MM.1S (cell line): ENCODE data around the gene GRXCR2.

Experiments
- DNase-seq: peaks from one replicate; pipeline ENCODE4 v3.0.0-alpha.2; 2015
- H2AFZ ChIP-seq: fragments of 300-600 bp; sonication (generic); 2 replicates; pipeline ENCODE4 v1.6.0; 2016; ENCODE audit warnings: antibody characterized with exemption, low read length
- H3F3A ChIP-seq: fragments of 300-600 bp; sonication (generic); 2 replicates; pipeline ENCODE4 v1.6.1; 2016; ENCODE audit warnings: mild to moderate bottlenecking, antibody characterized with exemption, low read length, moderate library complexity, mixed read lengths; ENCODE audit not compliant: insufficient read depth
- H3K27ac ChIP-seq: fragments of 300-600 bp; sonication (generic); 2 replicates; pipeline ENCODE4 v1.5.1; 2016; ENCODE audit warnings: mild to moderate bottlenecking, low read length
- H3K27me3 ChIP-seq: fragments of 300-600 bp; sonication (generic); replicated peaks from 2 replicates; pipeline ENCODE4 v1.6.0; 2016; ENCODE audit warnings: low read length; ENCODE audit not compliant: insufficient read depth
- H3K36me3 ChIP-seq: fragments of 300-600 bp; sonication (generic); replicated peaks from 2 replicates; pipeline ENCODE4 v1.6.1; 2016; ENCODE audit warnings: mild to moderate bottlenecking, low read length, mixed read lengths; ENCODE audit not compliant: insufficient read depth
- H3K4me1 ChIP-seq: fragments of 300-600 bp; sonication (generic); 2 replicates; pipeline ENCODE4 v1.6.1; 2016; ENCODE audit warnings: low read length, mixed read lengths
- H3K4me2 ChIP-seq: fragments of 300-600 bp; sonication (generic); 2 replicates; pipeline ENCODE4 v1.6.0; 2016; ENCODE audit warnings: low read depth, low read length
- H3K4me3 ChIP-seq: fragments of 300-600 bp; sonication (generic); 2 replicates; pipeline ENCODE4 v1.5.1; 2016; ENCODE audit warnings: low read length, mixed read lengths
- H3K79me2 ChIP-seq: fragments of 300-600 bp; sonication (generic); 2 replicates; pipeline ENCODE4 v1.6.1; 2016; ENCODE audit warnings: mixed run types, low read length, mixed read lengths
- H3K9ac ChIP-seq: fragments of 300-600 bp; sonication (generic); 2 replicates; pipeline ENCODE4 v1.6.1; 2016; ENCODE audit warnings: low read length, mixed read lengths
- H3K9me2 ChIP-seq: fragments of 300-600 bp; sonication (generic); replicated peaks from 2 replicates; pipeline ENCODE4 v1.6.1; 2016; ENCODE audit warnings: mild to moderate bottlenecking, low read length, mixed read lengths; ENCODE audit not compliant: insufficient read depth
- H3K9me3 ChIP-seq: fragments of 300-600 bp; sonication (generic); replicated peaks from 2 replicates; pipeline ENCODE4 v1.6.1; 2016; ENCODE audit warnings: mild to moderate bottlenecking, low read length, mixed read lengths; ENCODE audit not compliant: insufficient read depth
- H4K20me1 ChIP-seq: fragments of 300-600 bp; sonication (generic); 2 replicates; pipeline ENCODE4 v1.6.1; 2016; ENCODE audit warnings: mild to moderate bottlenecking, low read length, moderate library complexity, mixed read lengths; ENCODE audit not compliant: insufficient read depth
- CTCF ChIP-seq: fragments of 300-600 bp; sonication (generic); IDR thresholded peaks from 2 replicates; pipeline ENCODE4 v1.5.1; 2016; ENCODE audit warnings: antibody characterized with exemption, low read length, mixed read lengths
- EZH2 ChIP-seq: fragments of 300-600 bp; sonication (generic); optimal IDR thresholded peaks from 2 replicates; pipeline ENCODE3; 2017; ENCODE audit warnings: low read depth, mild to moderate bottlenecking, antibody characterized with exemption, low read length, mixed read lengths
- EZH2phosphoT487 ChIP-seq: fragments of 300-600 bp; sonication (generic); IDR thresholded peaks from 2 replicates; pipeline ENCODE4 v1.6.1; 2018; ENCODE audit warnings: antibody characterized with exemption, low read length

The GRXCR2 gene

GRCh38 chr5:145859453-145859852 lies 13.4 kb downstream of the GRXCR2 start:
- TF ChIP-seq CTCF (no peak), EZH2phosphoT487 (no peak), EZH2 (no peak)
- Histone ChIP-seq H3K4me2 (no peak overlapping the region), H2AFZ (no peak overlapping the region)

GRCh38 chr5:145858959-145859358 lies 13.9 kb downstream of the GRXCR2 start:
- Histone ChIP-seq H3K27me3 (no peaks in the 10 kb centered on the region), H3F3A (no peaks in the 10 kb centered on the region), H3K36me3 (no peaks in the 10 kb centered on the region), H3K9ac (no peak overlapping the region), H3K4me1 (no peaks in the 10 kb centered on the region), H3K27ac (no peak overlapping the region), H2AFZ (no peak overlapping the region), H3K79me2 (no peaks in the 10 kb centered on the region), H4K20me1 (no peaks in the 10 kb centered on the region), H3K4me3 (no peak overlapping the region), H3K4me2 (no peak overlapping the region), H3K9me3 (no peaks in the 10 kb centered on the region), H3K9me2 (no peaks in the 10 kb centered on the region)
- no peak for TF ChIP-seq EZH2phosphoT487
- no peak for TF ChIP-seq CTCF
- TF ChIP-seq EZH2: no peak
- no peak for DNase-seq

More at GRCh38 chr5:145859453-145859852, 13.4 kb downstream of the GRXCR2 start:
- DNase-seq: no peak
- no peaks in the 10 kb centered on the region for H3K36me3 ChIP-seq
- H3K4me1 ChIP-seq: no peaks in the 10 kb centered on the region
- H4K20me1 ChIP-seq: no peaks in the 10 kb centered on the region
- no peaks in the 10 kb centered on the region for H3K9me3 ChIP-seq
- H3F3A ChIP-seq: no peaks in the 10 kb centered on the region
- no peaks in the 10 kb centered on the region for H3K9me2 ChIP-seq
- H3K9ac ChIP-seq: no peak overlapping the region
- no peak overlapping the region for H3K27ac ChIP-seq
- no peak overlapping the region for H3K4me3 ChIP-seq
- H3K27me3 ChIP-seq: no peaks in the 10 kb centered on the region
- no peaks in the 10 kb centered on the region for H3K79me2 ChIP-seq

DNA sequence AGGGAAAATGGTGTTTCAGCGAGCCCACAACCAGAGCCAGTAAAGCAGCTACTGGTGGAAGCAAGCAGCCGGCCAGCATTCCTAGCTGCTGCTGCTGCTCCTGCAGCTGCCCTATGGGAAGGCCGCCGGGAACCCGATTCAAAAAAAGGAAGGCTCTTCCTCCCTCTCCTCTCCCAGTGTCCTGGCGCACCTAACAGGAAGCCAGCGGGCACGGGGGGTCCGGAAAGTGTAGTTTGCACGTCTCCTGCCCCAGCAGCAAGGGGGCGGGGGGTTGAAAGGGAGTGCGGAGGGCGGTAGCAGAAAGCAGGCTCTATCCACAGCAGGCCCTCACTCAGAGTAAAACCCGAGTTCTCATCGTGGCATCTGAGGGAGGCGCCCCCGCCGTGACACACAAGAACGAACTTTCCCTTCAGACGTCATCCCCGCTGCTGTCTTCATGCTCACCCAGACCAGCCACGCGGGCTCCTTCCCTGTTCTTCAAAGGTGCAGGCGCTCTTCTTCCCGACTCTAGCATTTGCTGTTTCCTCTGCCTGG lies 16.5 kb downstream of the GRXCR2 start:
- no peaks in the 10 kb centered on the region for H3K36me3 ChIP-seq
- no peaks in the 10 kb centered on the region for H3K27me3 ChIP-seq
- H3K9me3 ChIP-seq: no peaks in the 10 kb centered on the region
- H4K20me1 ChIP-seq: no peaks in the 10 kb centered on the region
- H2AFZ ChIP-seq: no peak overlapping the region
- DNase-seq: no peak
- no peaks in the 10 kb centered on the region for H3F3A ChIP-seq
- H3K4me2 ChIP-seq: no peak overlapping the region
- no peaks in the 10 kb centered on the region for H3K9me2 ChIP-seq
- H3K4me1 ChIP-seq: no peaks in the 10 kb centered on the region
- TF ChIP-seq CTCF (no peak), EZH2phosphoT487 (no peak), EZH2 (no peak)
- no peak overlapping the region for H3K9ac ChIP-seq
- no peaks in the 10 kb centered on the region for H3K79me2 ChIP-seq
- H3K27ac ChIP-seq: no peak overlapping the region
- no peak overlapping the region for H3K4me3 ChIP-seq
